Measurements from ENCODE around the gene MAD2L2.

GRCh38 chr1:11729155-11729497 is 48.2 kb upstream of the MAD2L2 start:
- TF ChIP-seq CTCF (IDR thresholded peaks at IDR 0.05) (no peak), ZNF121 (CRISPR knock-in tag; IDR thresholded peaks at IDR 0.05) (no peak), AFF4 (CRISPR knock-in tag; IDR thresholded peaks at IDR 0.05; ENCODE audit: borderline replicate concordance) (no peak), ZNF219 (CRISPR knock-in tag; IDR thresholded peaks at IDR 0.05; ENCODE audit: borderline replicate concordance) (no peak), ZNF416 (CRISPR knock-in tag; IDR thresholded peaks at IDR 0.05) (no peak), IRF2 (CRISPR knock-in tag; IDR thresholded peaks at IDR 0.05; ENCODE audit: borderline replicate concordance, low read depth) (no peak), MAX (CRISPR knock-in tag; IDR thresholded peaks at IDR 0.05) (no peak), ESRRA (CRISPR knock-in tag; IDR thresholded peaks at IDR 0.05; ENCODE audit: borderline replicate concordance) (no peak), CREB1 (CRISPR knock-in tag; IDR thresholded peaks at IDR 0.05) (no peak), USF2 (CRISPR knock-in tag; IDR thresholded peaks at IDR 0.05) (no peak), STAT6 (CRISPR knock-in tag; conservative IDR thresholded peaks at IDR 0.05; ENCODE audit: low read depth) (no peak)
